ENCODE results near the gene DSCAM. TPM values are rescaled to one million over a fixed set of nuclear protein-coding genes. Genes with fewer than 3 reads are reported as not detected.

The DSCAM gene
- total RNA-seq, 4 donors from 2014 or later = 0.19 TPM; not detected in 3

DNA sequence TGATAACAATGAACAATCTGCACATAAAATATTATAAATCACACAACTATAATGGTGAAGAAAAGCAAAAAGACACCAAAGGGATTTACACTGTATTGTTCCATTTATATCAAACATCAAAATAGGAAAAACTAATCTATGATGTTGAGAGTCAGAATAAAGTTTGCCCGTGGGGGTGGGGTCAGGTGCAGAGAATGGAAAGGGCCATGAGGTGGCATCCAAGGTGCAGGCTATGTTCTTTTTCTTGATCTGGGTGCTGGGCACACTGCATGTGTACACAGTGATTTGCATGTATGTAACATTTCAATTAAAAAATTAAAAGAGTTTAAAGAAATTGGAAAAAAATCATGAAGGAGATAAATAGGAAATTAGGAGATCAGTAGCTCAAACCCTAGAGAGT, 127.3 kb downstream of the DSCAM start:
- no peak for DNase-seq
- no peaks in the 10 kb centered on the region for H3K9me3 ChIP-seq
- H3K27ac ChIP-seq = no peak overlapping the region
- no peaks in the 10 kb centered on the region for H3K27me3 ChIP-seq
- no peaks in the 10 kb centered on the region for H3K36me3 ChIP-seq
- H3K4me3 ChIP-seq = no peak overlapping the region
- TF ChIP-seq, protein P1, sequence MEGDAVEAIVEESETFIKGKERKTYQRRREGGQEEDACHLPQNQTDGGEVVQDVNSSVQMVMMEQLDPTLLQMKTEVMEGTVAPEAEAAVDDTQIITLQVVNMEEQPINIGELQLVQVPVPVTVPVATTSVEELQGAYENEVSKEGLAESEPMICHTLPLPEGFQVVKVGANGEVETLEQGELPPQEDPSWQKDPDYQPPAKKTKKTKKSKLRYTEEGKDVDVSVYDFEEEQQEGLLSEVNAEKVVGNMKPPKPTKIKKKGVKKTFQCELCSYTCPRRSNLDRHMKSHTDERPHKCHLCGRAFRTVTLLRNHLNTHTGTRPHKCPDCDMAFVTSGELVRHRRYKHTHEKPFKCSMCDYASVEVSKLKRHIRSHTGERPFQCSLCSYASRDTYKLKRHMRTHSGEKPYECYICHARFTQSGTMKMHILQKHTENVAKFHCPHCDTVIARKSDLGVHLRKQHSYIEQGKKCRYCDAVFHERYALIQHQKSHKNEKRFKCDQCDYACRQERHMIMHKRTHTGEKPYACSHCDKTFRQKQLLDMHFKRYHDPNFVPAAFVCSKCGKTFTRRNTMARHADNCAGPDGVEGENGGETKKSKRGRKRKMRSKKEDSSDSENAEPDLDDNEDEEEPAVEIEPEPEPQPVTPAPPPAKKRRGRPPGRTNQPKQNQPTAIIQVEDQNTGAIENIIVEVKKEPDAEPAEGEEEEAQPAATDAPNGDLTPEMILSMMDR (IDR thresholded peaks at IDR 0.05) = no peak
- no peak for TF ChIP-seq POLR2A (IDR thresholded peaks at IDR 0.05)
- H3K4me1 ChIP-seq = no peaks in the 10 kb centered on the region

DNA sequence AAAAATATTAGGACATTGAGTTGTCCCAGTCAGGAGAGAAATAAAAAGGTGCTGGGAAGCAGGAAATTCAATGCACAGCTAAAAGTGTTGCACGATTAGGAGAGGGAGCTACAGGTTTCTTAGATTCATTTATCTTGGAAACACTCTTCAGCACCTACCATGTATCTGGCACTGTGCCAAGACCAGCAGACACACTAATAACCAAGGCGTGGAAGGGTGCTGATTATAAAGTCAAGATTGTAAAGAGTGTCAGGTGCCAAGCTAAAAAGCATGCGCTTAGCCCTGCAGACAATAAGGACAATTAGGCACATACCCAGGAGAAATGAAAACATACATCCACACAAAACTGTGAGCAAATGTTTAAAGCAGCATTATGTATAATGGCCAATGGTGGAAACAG, 129.9 kb downstream of the DSCAM start:
- no peak for DNase-seq

DNA sequence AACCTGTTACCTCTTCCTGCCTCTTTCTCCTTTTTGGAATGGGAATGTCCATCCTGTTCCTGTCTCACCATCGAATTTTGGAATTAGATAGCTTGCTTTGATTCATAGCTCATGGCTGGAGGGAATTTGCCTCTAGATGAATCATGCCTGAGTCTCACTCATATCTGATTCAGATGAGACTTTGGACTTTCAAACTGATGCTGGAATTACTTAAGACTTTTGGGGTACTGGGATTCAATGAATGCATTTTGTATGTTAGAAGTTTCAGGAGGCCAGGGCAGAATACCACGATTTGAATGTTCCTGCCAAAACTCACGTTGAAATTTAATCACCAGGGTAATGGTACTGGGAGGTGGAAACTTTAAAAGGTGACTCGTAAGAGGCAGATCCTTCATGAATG, 132.4 kb downstream of the DSCAM start:
- no peaks in the 10 kb centered on the region for H3K9me3 ChIP-seq
- TF ChIP-seq, protein P1 (IDR thresholded peaks at IDR 0.05) = no peak
- no peak for TF ChIP-seq POLR2A (IDR thresholded peaks at IDR 0.05)
- no peaks in the 10 kb centered on the region for H3K4me1 ChIP-seq
- no peak overlapping the region for H3K27ac ChIP-seq
- no peak overlapping the region for H3K4me3 ChIP-seq
- H3K27me3 ChIP-seq = no peaks in the 10 kb centered on the region
- H3K36me3 ChIP-seq = no peaks in the 10 kb centered on the region
- no peak for DNase-seq

More for the DNA sequence above, 129.9 kb downstream of the DSCAM start:
- TF ChIP-seq, protein P1 (IDR thresholded peaks at IDR 0.05) = no peak
- no peak for TF ChIP-seq POLR2A (IDR thresholded peaks at IDR 0.05)
- Histone ChIP-seq H3K9me3 (no peaks in the 10 kb centered on the region), H3K27me3 (no peaks in the 10 kb centered on the region), H3K4me3 (no peak overlapping the region), H3K36me3 (no peaks in the 10 kb centered on the region), H3K4me1 (no peaks in the 10 kb centered on the region), H3K27ac (no peak overlapping the region)

DNA sequence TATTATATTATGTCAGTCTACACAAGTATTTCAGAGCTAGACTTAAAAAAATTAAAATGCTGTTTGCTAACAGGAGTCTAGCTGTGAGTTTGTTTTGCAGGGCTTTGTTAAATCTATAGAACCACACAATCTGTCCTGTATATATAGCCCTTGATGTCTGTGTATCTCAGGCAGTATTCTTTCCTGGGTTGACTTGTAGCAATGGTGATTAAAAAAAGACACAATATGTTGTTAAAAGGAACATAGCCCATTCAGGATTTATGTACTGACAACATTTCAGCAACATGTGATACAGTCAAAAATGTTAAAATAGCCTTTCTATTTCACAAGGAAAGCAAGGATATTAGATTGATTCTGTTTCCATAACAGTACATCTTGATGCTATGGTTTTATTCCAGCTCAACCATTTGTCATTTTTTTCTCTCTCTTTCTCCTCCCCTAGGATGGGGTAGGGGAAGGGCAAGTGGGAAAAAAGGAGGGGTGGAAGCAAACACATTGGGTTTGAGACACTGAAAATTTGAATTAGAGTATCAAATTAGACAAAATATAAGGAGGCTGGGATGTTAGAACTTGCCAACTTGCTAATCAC, 139.2 kb downstream of the DSCAM start:
- H3K27me3 ChIP-seq = no peaks in the 10 kb centered on the region
- no peak for DNase-seq
- no peaks in the 10 kb centered on the region for H3K9me3 ChIP-seq
- H3K4me1 ChIP-seq = no peaks in the 10 kb centered on the region
- H3K27ac ChIP-seq = no peak overlapping the region
- no peak overlapping the region for H3K4me3 ChIP-seq
- TF ChIP-seq, protein P1 (IDR thresholded peaks at IDR 0.05) = no peak
- no peak for TF ChIP-seq POLR2A (IDR thresholded peaks at IDR 0.05)
- no peaks in the 10 kb centered on the region for H3K36me3 ChIP-seq

DNA sequence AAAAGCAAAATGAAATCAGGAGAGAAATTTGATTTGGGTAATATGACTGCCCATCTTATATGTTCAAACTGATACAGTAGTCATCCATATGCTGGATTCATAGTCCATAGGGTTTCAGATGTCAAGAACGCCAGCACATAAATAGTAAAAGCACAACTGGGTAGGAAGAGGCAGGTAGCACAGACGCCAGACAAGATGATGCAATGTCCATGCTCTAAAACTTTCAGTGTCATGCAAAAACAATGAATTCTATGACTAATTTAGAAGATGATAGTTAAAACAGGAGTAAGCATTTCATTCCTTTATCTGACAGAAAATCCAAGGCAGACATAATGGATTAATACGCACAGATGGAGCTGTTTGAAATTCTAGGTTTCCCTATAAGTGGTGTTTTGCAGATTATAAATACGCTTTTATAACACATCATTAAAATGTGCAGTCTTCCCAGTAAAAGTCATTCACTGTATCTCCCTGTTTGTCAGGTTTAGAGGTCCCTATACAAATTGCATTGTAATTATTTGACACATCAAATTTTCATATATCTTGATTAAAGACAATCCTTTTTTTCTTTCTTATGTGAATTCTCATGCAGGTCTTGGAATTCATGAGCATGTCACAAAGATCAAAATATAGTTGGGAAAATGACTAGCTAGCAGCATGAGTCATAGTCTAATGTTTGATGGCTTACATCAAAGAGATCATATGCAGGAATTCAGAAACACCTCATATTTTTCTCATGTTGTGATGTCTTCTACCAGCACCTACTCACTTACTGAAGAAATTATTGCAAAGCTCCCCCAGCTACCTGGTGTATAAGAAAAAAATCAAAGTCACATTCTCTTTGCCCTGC, 139.9 kb downstream of the DSCAM start:
- Histone ChIP-seq H3K4me1 (no peaks in the 10 kb centered on the region), H3K27me3 (no peaks in the 10 kb centered on the region), H3K36me3 (no peaks in the 10 kb centered on the region), H3K4me3 (no peak overlapping the region), H3K27ac (no peak overlapping the region), H3K9me3 (no peaks in the 10 kb centered on the region)
- TF ChIP-seq, protein P1 (IDR thresholded peaks at IDR 0.05) = no peak
- TF ChIP-seq POLR2A (IDR thresholded peaks at IDR 0.05) = no peak
- DNase-seq = no peak

Measured in Peyer's patch (tissue), 4 donors.